SU-DHL-6 (cell line): Measurements from ENCODE around the gene NOL3.

Experiments used
- EZH2phosphoT487 ChIP-seq: fragments of 200-600 bp; sonication (generic), shearing (Covaris generic); conservative IDR thresholded peaks from 2 replicates; pipeline ENCODE4 v1.6.1; 2018; ENCODE audit warnings: mild to moderate bottlenecking, antibody characterized with exemption, low read length, moderate library complexity, mixed read lengths
- TF ChIP-seq, protein P1 (sequence below): fragments of 200-600 bp; sonication (generic); IDR thresholded peaks from one replicate; pipeline ENCODE4 v1.5.1; 2017; ENCODE audit warnings: antibody characterized with exemption, mild to moderate bottlenecking, low read length, moderate library complexity; ENCODE audit not compliant: insufficient read depth, poor library complexity, severe bottlenecking

DNA sequence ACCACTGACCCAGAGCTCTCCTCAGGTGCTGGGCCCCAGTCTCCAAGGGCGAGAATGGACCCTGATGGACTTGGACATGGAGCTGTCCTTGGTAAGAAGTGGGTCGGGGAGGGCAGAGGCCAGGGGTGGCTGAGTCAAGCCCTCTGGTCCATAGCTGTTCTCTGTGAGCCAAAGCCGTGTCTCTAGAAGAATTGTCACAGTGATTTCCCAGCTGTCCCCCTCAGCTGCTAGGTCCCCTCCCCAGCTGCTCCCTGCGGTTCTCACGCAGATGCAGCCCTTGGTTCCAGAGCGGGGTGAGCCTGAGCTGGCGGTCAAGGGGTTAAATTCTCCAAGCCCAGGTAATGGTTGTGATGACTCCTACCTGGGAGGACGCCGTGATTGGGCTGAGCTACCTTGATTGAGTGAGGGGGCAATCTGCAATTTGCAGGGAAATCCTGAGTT, 1.3 kb upstream of the NOL3 start:
- TF ChIP-seq, protein P1, sequence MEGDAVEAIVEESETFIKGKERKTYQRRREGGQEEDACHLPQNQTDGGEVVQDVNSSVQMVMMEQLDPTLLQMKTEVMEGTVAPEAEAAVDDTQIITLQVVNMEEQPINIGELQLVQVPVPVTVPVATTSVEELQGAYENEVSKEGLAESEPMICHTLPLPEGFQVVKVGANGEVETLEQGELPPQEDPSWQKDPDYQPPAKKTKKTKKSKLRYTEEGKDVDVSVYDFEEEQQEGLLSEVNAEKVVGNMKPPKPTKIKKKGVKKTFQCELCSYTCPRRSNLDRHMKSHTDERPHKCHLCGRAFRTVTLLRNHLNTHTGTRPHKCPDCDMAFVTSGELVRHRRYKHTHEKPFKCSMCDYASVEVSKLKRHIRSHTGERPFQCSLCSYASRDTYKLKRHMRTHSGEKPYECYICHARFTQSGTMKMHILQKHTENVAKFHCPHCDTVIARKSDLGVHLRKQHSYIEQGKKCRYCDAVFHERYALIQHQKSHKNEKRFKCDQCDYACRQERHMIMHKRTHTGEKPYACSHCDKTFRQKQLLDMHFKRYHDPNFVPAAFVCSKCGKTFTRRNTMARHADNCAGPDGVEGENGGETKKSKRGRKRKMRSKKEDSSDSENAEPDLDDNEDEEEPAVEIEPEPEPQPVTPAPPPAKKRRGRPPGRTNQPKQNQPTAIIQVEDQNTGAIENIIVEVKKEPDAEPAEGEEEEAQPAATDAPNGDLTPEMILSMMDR = no peak
- no peak for TF ChIP-seq EZH2phosphoT487
